Activated CD4-positive, alpha-beta T cell treated with anti-CD3 and anti-CD28 coated beads for 4 hours (primary cell): ENCODE data around the gene CNKSR3.

Source experiments
- DNase-seq, 2 donors: peaks; one replicate each; pipeline ENCODE4 v3.0.0-alpha.2; 2020

The CNKSR3 gene

DNA sequence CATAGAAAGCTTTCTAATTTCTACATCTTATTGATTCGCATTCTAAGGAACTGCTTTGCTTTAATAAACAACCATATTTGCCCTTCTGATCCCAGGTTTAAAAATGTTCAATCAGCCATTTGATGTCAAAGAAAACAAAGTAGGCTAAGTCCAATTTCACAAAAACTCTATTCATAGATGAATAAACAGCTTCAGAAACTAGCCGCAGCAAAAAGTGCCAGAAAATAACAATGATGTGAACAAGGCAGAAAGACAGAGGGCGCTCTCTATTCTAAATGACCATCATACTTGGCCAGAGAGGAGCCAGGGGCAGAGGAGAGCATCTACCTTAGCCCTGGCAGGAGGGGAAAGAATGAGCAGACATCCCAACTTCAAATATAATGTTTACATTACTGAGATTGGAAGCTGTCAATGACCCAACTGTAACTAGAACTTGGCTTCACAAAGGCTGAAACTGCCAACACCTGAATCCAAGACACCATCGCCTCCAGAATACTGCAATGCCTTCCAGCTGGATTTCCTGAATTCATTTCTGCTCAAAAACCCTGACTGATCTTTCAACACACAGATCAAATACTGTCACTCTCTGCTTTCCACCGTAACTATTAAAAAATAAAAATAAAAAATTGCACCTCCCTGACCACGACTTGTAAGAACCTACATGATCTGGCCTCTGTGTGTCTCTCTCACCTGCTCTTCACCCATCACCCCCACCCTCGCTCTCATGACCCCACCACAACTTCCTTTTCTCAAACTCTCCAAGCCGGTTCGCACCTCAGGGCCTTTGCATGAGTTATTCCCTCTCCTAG lies 9.5 kb downstream of the CNKSR3 start:
- DNase-seq = no peak

DNA sequence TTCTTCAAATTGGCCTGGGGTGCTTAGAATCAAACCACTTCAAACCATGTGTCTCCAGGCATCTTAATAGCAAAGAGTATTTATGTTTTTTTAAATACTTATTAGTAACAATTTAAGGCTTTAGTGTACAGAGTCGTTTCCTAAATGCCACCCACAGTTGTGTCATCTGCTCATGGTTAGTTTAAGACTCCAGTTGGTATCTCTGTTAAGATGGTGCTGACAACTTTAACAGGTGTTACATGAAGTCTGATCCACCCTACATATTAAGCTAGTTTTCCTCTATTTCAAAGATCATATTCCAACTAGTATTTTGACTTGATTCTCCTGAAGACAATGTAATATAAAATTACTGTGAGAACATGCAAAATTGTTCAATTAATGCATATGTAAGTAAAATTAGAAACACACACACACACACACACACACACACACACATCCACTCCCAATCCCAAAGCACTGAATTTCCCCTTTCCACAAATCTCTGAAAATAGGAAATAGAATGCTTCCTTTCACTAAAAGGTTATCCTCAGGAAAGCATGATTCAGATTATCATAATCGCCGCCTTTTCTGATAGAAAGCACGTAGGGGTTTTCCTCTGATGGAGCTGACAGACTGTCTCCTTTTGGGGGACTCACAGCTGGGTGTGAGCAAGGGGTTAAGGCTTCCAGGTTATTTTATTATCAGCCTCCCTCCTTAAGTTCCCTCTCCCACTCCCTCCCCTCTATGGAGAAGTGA lies 10.5 kb downstream of the CNKSR3 start:
- no peak for DNase-seq

- no peak for DNase-seq
These were observed 12.0 kb downstream of the CNKSR3 start for GRCh38 chr6:154498340-154498934.

DNA sequence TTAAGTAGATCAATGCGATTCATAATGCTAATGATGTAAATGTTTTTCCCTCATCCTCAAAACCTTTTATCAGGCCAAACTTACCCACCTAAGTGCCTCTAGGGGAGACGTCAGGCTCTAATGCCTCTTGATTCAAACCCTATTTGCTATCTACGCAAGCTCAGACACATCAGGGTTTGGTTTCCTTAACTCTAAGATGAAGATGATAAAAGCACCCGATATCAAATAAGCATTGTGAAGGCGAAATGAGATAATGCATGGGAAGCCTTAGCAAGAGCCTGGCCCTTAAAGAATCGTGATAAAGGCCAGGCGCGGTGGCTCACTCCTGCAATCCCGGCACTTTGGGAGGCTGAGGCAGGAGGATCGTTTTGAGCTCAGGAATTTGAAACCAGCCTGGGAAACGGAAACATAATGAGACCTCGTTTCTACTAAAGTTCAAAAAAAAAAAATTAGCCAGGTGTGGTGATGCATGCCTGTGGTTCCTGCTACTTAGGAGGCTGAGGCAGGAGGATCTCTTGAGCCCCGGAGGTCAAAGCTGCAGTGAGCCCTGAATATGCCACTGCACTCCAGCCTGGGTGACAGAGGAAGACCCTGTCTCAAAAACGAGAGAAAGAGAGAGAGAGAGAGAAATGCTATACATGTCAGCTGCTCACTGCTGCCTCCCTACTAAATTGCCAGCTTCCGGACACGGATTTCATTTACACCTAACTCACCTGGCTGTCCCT lies 13.5 kb downstream of the CNKSR3 start:
- no peak for DNase-seq

DNA sequence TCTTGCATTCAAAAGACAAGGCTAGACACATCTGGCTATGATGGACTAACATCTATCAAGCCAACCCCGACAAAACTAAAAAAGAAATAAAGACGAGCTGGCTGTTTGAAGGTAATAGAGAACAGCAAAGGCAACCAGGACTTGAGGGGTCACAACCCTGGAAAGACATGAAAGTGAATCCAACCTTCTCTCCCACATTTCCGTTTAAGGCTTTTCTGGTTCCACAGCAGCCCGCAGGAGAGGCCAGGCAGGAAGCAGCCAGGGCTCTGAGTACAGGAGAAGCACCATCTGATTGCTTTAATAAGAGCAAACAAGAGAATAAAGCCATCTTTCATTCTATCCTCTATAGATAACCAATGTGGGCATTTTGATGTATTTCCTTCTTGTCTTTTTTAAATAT lies 14.3 kb downstream of the CNKSR3 start:
- no peak for DNase-seq

DNA sequence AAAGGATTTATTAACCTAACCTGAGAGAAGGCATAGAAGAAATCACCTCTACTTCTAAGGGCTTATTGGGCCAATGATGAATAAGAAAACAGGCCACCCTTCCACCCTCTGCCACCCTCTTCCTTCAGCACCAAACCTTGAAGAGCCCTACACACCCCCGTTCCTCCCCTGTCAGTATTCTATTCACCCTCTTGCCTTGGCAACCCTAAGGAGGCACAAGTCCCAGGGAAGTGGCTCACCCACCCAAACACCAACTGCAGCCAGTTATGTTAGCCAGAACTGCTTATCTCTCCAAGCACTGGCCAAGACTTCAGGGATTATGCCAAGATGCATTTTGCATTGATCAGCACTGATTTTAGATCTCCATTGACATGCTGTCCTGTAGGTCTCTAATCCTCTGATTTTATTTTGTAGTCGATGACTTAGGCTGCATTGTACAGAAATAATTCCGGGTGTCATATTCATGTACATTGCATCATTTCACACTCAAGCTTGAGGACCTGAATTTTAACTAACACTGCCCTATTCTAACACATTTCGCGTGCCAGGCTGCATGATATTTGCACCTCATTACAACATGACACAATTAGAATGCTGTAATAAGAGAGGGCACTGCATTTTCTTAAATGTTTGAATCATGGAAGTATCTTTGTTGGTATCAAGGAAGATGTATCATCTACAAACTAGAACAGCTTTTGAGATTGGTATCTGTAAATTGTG lies 15.7 kb downstream of the CNKSR3 start:
- no peak for DNase-seq

DNA sequence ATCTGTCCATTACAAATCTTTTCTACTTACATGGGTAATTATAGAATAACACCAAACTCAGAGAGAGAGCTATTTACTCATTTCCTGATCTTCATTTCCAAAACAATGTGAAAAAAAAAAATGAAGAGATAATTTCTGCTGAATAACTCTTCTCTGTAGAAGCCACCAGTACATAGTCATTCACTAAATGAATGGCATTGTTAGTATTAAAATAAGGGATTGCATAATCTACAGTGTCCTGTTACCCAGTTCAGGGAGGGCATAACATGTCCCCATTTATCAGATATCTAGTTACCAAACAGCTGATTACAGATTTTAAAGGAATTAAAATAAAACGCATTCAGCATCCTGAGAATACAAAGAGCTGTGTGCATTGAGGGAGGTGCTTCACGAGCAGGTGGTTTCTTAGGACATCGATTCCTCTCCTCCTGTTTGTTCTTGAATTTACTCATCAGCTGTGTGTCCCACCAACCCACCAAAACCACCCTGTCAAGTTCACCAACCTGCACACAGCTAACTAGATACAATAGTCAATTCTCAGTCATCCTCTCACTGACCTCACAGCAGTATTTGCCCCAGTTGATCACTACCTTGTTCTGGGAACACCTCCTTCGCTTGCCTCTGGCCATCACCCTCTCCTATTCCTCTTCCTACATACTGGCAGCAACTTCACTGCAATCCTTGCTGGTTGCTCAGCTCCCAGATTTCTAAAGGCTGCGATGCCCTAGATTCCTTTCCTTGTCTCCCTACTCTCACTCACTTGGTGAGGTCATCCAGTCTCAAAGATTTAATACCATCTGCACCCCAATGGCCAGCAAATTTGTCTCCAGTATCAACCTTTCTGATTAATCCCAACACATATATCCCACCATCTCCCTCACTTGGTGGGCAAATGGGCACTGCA lies 18.7 kb downstream of the CNKSR3 start:
- no peak for DNase-seq

DNA sequence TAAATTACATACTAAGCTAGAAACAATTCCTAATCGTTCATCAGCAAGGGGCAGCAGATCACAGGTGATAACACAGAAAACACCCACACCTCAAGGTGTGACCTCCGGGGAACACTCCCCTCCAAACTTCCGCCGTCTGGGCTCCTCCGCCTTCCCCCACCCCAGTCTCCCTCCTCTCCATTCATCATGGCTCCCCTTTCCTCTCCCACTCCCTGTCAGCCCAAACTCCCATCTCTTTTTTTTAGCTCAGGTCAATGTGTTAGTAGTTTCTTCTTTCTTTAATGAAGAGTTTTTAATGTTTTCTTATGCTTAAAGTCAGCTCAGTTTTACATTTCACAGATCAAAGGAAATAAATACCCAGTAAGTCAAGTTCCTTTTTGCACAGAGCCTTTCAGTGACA lies 20.7 kb downstream of the CNKSR3 start:
- DNase-seq = no peak

DNA sequence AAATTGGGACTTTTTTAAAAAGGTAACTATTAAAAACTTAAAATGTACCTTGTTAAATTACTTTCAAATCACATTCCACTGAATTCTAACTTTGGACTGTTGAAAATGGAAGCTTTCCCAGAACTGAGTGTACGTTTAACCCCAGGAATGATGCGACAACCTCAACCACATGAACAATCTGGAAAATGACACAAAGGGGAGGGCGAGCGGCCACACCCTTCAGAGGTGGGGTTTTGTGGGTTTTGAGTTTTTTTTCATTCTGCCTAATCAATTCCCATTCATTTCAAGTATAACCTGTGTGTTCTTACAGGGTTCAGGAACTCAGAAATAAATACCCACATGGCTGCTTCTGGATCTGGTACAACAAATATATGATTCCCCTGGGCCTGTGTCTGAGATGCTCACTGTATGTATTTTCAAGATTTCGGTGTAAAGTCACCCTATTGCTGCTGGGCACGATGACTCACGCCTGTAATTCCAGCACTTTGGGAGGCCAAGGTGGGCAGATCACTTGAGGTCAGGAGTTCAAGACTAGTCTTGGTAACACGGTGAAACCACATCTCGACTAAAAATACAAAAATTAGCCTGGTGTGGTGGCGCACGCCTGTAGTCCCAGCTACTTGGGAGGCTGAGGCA lies 21.6 kb downstream of the CNKSR3 start:
- no peak for DNase-seq

DNA sequence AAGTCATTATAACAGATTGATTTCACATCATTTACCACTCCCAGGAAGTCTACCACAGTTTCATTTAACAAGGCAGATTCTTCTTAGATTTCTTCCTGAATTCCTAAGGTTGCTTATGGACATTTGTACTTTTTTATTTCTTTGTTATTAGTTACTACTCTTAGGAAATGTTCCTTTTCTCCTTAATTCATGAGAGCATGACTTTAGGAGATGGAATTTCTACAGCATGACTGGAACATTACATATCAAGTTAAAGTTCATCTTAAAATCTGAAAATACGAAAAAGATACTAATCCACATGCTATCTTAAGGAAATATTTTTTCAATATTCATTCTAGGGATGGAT lies 22.3 kb downstream of the CNKSR3 start:
- no peak for DNase-seq

GRCh38 chr6:154487367-154488247 lies 22.9 kb downstream of the CNKSR3 start:
- no peak for DNase-seq

DNA sequence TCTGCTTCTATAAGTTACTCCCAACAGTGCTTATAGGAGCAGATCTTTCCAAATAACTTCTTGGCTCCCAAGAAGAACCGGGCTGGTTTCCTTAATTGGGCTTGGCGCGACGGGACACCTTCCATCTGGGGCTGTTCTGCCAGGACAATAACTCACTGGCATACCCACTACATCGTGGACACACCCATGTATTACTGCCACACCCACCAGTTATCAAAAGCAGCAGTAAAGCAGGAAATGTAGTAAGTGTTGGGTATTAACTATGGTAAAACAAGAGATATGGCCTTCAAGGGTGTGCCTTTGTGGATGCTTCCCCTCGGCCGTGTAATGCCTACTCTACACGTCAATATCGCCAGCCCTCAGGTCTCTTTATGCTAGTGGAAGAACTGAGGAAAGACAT lies 24.7 kb downstream of the CNKSR3 start:
- DNase-seq = no peak

GRCh38 chr6:154484942-154485341 lies 25.5 kb downstream of the CNKSR3 start:
- no peak for DNase-seq

GRCh38 chr6:154482858-154483257 lies 27.6 kb downstream of the CNKSR3 start:
- no peak for DNase-seq

- DNase-seq = no peak
These were observed 28.9 kb downstream of the CNKSR3 start for GRCh38 chr6:154481521-154482013.

DNA sequence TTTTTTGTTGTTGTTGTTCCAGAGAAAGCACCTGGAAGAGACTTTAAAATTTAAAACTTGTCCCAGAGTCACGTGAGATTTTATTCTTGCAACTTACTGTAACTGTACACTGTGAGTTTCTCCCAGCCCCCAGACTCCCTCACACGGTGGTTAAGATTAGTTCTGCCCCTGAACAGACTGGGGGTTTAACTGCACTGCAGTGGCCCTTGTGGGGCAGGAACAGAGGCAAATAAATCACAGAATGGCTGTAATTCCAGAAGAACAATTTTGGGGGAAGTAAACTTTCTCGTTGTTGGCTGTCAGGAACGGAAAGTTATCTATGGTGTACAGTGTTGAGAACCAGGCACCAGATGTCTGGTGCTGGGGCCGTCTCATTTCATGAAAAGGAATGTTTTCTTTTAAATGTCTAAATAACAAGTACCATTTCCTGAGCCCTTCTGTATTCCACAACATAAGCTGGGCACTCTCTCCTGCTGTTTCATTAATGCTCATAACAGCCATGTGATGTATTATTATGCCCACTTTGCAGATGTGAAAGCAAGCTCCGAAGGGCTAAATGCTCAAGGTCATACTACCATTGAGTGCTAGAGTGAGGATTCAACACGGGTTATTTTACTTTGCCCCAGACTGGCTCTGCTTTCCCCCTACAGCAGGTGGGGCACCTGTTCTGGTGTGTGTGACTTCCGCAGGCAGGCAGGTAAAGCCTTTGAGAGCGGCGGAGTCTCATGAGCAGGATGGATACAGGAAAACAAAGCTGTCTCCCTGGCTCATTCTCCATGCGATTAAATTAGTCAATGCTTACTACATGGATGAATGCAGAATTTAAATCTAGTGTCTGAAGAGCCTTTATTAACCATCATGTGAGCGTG lies 30.5 kb downstream of the CNKSR3 start:
- DNase-seq = no peak

GRCh38 chr6:154479351-154479769 lies 31.1 kb downstream of the CNKSR3 start:
- DNase-seq = no peak

DNA sequence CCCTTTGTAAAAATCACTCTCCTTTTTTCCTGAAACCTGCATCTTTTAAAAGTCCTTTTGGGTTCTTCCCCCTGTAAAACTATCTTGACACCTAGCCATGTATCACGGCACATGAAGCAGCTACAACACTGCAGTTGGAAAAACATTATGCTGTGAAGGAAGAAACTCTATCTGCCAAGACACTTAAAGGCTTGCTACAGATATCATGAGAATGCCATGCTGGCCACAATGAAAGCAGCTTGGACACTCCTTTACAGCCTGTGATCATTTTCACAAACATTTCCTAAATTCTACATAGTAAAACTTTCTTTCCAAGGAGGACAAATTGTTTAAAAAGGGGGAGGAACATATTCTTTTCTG lies 31.8 kb downstream of the CNKSR3 start:
- no peak for DNase-seq
